GM18907 (cell line): ENCODE data around the gene BMPR2.
"Not testable (repeated sequence)": the region's sequence is repeated elsewhere in the genome, so short reads cannot be mapped to it uniquely, and the experiment has no call there.

Source experiments
- ATAC-seq: cut with Tn5 transposase; IDR thresholded peaks from one replicate; pipeline ENCODE4 v1.9.1; 2021; ENCODE audit warnings: mild to moderate bottlenecking, moderate library complexity; ENCODE audit not compliant: unreplicated experiment

BMPR2 gene

GRCh38 chr2:202375609-202376408 is at the start of gene BMPR2:
Gene BMPR2 (plus strand): TSS chr2:202376327. CDS start chr2:202377475, 1,148 bp downstream.
- peak; percentile 71 for ATAC-seq

GRCh38 chr2:202327858-202328257 is 48.3 kb upstream of the BMPR2 start:
- no peak for ATAC-seq

GRCh38 chr2:202335791-202336467 is 40.2 kb upstream of the BMPR2 start:
- no peak for ATAC-seq

- no peak for ATAC-seq
These were observed 39.0 kb upstream of the BMPR2 start for GRCh38 chr2:202337151-202337550.

GRCh38 chr2:202337706-202338346 is 38.3 kb upstream of the BMPR2 start:
- ATAC-seq, result no peak

GRCh38 chr2:202339071-202339870 is 36.9 kb upstream of the BMPR2 start:
- ATAC-seq, result no peak

- no peak for ATAC-seq
These were observed 31.9 kb upstream of the BMPR2 start for GRCh38 chr2:202344178-202344577.

- no peak for ATAC-seq
These were observed 29.9 kb upstream of the BMPR2 start for GRCh38 chr2:202346180-202346579.

GRCh38 chr2:202353430-202353829 is 22.7 kb upstream of the BMPR2 start:
- ATAC-seq, result no peak

GRCh38 chr2:202355993-202356505 is 20.1 kb upstream of the BMPR2 start:
- no peak for ATAC-seq

GRCh38 chr2:202358924-202359323 is 17.2 kb upstream of the BMPR2 start:
- not testable (repeated sequence) for ATAC-seq

GRCh38 chr2:202360646-202361045 is 15.5 kb upstream of the BMPR2 start:
- no peak for ATAC-seq

GRCh38 chr2:202361108-202361507 is 15.0 kb upstream of the BMPR2 start:
- no peak for ATAC-seq

- no peak for ATAC-seq
These were observed 2.6 kb upstream of the BMPR2 start for GRCh38 chr2:202373490-202373889.

- ATAC-seq, result not testable (repeated sequence)
These were observed 1.7 kb upstream of the BMPR2 start for GRCh38 chr2:202374383-202374782.

- ATAC-seq, result peak; percentile 1
These were observed 1.0 kb upstream of the BMPR2 start for GRCh38 chr2:202375033-202375608.

- ATAC-seq, result peak; percentile 29
These were observed 506 bp downstream of the BMPR2 start for GRCh38 chr2:202376460-202377206.

GRCh38 chr2:202377207-202377761 is 1.2 kb downstream of the BMPR2 start:
- no peak for ATAC-seq

GRCh38 chr2:202378001-202378400 is 1.9 kb downstream of the BMPR2 start:
- no peak for ATAC-seq
